Esophagus squamous epithelium (tissue), 5 donors: ENCODE data around the gene SMARCE1. TPM values are rescaled to one million over a fixed set of nuclear protein-coding genes. Genes with fewer than 3 reads are reported as not detected.
A peak's percentile ranks its signal among the peaks of the same experiment; 100 is the strongest.

ENCODE experiments used
- DNase-seq: peaks from one replicate; lab custom pipeline; 2025; lab: John Stamatoyannopoulos, UW
- H3K27ac ChIP-seq, 4 donors: fragments of 200-600 bp; sonication (generic); one replicate each; pipeline ENCODE4 v1.5.1; 2016 to 2019; ENCODE audit warnings: mild to moderate bottlenecking in 1 of 4
- H3K27me3 ChIP-seq, 4 donors: fragments of 200-600 bp; sonication (generic); 1 replicate in 3 of 4; 2 replicates in 1 of 4; pipeline versions ENCODE4 v1.5.1 to v1.6.0; 2017 to 2021; ENCODE audit warnings: antibody characterized with exemption in 1 of 4
- H3K36me3 ChIP-seq, 3 donors: fragments of 200-600 bp; sonication (generic); one replicate each; pipeline ENCODE4 v1.5.1; 2016 to 2019
- H3K4me1 ChIP-seq, 3 donors: fragments of 200-600 bp; sonication (generic); one replicate each; pipeline ENCODE4 v1.5.1; 2017 to 2019
- H3K4me3 ChIP-seq, 4 donors: fragments of 200-600 bp; sonication (generic); 1 replicate in 3 of 4; 2 replicates in 1 of 4; pipeline ENCODE4 v1.5.1; 2016 to 2019; ENCODE audit warnings: mild to moderate bottlenecking in 2 of 4, moderate library complexity in 1 of 4
- H3K9me3 ChIP-seq, 3 donors: fragments of 200-600 bp; sonication (generic); one replicate each; pipeline ENCODE4 v1.5.1; 2016 to 2019
- POLR2A ChIP-seq, 4 donors: fragments of 450-650 bp; IDR thresholded peaks; one replicate each; pipeline ENCODE4 v1.6.1; 2017; ENCODE audit warnings: antibody characterized with exemption in 4 of 4, mild to moderate bottlenecking in 4 of 4, moderate library complexity in 3 of 4
- WGBS, 2 donors: methylation state at CpG; one replicate each; pipeline ENCODE4 v1.1.5; 2018; 5-methylcytosine and 5-hydroxymethylcytosine counted together
- intact Hi-C: fragments of 100-400 bp; cut with DNase I; formaldehyde crosslinking; loops from one replicate; pipeline ENCODE4 v1.15.0; 2022
- total RNA-seq, 4 donors: library from RNA; depleted of rRNA; stranded (reverse); fragments of >200 nt; gene quantifications; one replicate each; pipeline ENCODE4 v1.1.0, GENCODE V29; 2016
- TF ChIP-seq, protein P1 (sequence below), 6 experiments: fragments of 450-650 bp in 4 of 6; fragments of 200-600 bp in 2 of 6; sonication (generic) in 2 of 6; IDR thresholded peaks; one replicate each; pipeline ENCODE4 v1.5.1; 2016 to 2019; ENCODE audit warnings: antibody characterized with exemption in 6 of 6, mild to moderate bottlenecking in 4 of 6, moderate library complexity in 4 of 6
- donor health status: DM: yes; HTN: yes; CAD: no.

Gene SMARCE1
- total RNA-seq, 4 donors from 2014 or later = 47.2 to 89.3 (median 62.5) TPM

DNA sequence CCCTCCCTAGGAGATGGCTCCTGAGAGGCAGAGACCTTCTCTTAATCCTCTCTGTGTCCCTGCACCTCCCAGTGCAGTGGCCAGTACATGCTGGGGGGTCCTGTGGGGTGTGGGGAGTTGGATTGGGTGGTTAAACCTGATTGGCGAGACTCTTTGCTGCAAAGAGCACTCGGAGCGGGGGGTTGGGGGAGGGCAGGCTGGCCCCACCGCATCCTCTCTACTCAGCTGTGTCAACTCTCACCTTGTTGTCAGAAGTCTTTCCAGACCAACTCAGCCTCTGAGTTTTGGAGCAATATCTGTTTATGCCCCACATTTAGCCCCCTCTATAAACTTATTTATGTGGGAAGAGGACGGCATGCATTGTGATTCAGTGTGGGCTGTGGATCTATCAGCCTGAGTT is 40.0 kb downstream of the SMARCE1 start:
- Histone ChIP-seq H3K36me3 (no peaks in the 10 kb centered on the region), H3K4me3 (no peak overlapping the region), H3K9me3 (no peaks in the 10 kb centered on the region), H3K4me1 (peaks cover 0 to 14% (median 0%) of the 10 kb centered on the region in 3 donors), H3K27ac (no peak overlapping the region), H3K27me3 (peaks cover 0 to 5% (median 0%) of the 10 kb centered on the region in 4 donors)
- 81 to 87% methylated on average over 4 to 5 of the region's 5 CpGs for WGBS, 2 donors
- TF ChIP-seq POLR2A (IDR thresholded peaks at IDR 0.05) = no peak
- TF ChIP-seq, protein P1, sequence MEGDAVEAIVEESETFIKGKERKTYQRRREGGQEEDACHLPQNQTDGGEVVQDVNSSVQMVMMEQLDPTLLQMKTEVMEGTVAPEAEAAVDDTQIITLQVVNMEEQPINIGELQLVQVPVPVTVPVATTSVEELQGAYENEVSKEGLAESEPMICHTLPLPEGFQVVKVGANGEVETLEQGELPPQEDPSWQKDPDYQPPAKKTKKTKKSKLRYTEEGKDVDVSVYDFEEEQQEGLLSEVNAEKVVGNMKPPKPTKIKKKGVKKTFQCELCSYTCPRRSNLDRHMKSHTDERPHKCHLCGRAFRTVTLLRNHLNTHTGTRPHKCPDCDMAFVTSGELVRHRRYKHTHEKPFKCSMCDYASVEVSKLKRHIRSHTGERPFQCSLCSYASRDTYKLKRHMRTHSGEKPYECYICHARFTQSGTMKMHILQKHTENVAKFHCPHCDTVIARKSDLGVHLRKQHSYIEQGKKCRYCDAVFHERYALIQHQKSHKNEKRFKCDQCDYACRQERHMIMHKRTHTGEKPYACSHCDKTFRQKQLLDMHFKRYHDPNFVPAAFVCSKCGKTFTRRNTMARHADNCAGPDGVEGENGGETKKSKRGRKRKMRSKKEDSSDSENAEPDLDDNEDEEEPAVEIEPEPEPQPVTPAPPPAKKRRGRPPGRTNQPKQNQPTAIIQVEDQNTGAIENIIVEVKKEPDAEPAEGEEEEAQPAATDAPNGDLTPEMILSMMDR (IDR thresholded peaks at IDR 0.05) = no peak
- no peak for DNase-seq
- intact Hi-C loops = no loop called here

DNA sequence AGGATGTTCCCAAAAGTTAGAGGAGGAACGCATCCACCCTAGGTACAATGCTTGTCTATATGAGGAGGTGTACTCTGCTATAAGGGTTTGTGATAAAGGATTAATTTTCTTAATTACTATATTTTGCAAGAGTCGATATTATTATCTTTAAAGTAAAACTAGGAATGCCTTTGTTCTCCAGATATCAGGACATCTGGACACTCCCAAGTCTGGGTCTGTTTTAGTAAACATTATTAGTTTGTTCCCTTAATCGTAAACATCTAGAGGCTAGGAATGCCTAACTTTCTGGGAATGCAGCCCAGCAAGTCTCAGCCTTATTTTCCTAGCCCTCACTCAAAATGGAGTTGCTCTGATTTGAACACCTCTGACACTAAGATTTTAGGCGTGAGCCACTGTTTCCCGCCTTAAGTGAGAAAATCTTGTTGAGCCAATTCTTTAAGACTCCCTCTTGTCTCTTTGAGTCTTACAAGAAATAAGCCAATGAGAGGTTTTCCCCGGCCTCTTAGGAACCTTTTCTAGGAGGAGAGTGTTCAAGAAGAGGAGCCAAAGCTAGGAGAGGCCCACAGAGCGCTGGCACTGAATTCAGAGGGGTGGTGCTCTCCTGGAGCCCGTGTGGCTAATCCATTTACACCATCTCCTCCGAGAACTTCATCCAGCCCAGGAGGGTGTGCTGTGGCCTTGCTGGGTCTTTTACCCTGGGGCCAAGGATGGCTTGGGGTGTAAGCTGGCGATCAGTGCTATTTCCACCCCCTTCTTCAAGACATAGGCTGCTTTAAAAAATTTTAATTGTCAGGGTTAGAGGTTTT is 40.9 kb downstream of the SMARCE1 start:
- no peak for DNase-seq
- intact Hi-C loops = no loop called here

DNA sequence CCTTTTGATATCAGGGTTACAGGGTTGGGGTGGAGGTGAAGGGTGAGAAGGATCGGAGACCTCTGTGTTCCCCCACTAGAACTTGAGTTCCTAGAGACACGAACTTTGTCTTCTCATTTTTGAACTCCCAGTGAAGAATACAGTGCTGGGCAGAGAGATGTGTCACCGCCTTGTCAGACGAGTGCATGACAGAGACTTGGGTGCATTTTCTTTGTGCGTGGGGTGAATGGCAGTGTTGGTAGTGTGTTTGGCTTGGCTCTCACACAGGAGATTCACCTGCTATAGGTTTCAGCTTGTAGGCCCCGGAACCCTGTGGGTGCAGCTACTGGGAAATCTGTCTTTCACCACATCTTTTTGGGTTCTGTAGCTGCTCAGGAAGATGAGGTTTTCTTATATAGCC is 42.3 kb downstream of the SMARCE1 start:
- WGBS, 2 donors = 58 to 75% methylated on average over 5 to 6 of the region's 6 CpGs
- Histone ChIP-seq H3K27ac (peak overlapping the region in 1 of 4 donors; percentile 31), H3K4me1 (peaks cover 0 to 28% (median 0%) of the 10 kb centered on the region in 3 donors), H3K27me3 (peaks cover 0 to 5% (median 0%) of the 10 kb centered on the region in 4 donors), H3K36me3 (no peaks in the 10 kb centered on the region), H3K4me3 (no peak overlapping the region), H3K9me3 (no peaks in the 10 kb centered on the region)
- TF ChIP-seq, protein P1 (IDR thresholded peaks at IDR 0.05) = no peak
- no peak for TF ChIP-seq POLR2A (IDR thresholded peaks at IDR 0.05)
- no peak for DNase-seq
- intact Hi-C loops = no loop called here

More for the DNA sequence above, 40.9 kb downstream of the SMARCE1 start:
- H3K36me3 ChIP-seq = no peaks in the 10 kb centered on the region
- H3K4me1 ChIP-seq = peaks cover 0 to 18% (median 0%) of the 10 kb centered on the region in 3 donors
- TF ChIP-seq POLR2A (IDR thresholded peaks at IDR 0.05) = no peak
- TF ChIP-seq, protein P1 (IDR thresholded peaks at IDR 0.05) = no peak
- peaks cover 0 to 5% (median 0%) of the 10 kb centered on the region in 4 donors for H3K27me3 ChIP-seq
- peak overlapping the region in 1 of 4 donors; percentile 51 for H3K27ac ChIP-seq
- no peak overlapping the region for H3K4me3 ChIP-seq
- WGBS, 2 donors = 78 to 83% methylated on average over 7 to 9 of the region's 10 CpGs
- no peaks in the 10 kb centered on the region for H3K9me3 ChIP-seq

DNA sequence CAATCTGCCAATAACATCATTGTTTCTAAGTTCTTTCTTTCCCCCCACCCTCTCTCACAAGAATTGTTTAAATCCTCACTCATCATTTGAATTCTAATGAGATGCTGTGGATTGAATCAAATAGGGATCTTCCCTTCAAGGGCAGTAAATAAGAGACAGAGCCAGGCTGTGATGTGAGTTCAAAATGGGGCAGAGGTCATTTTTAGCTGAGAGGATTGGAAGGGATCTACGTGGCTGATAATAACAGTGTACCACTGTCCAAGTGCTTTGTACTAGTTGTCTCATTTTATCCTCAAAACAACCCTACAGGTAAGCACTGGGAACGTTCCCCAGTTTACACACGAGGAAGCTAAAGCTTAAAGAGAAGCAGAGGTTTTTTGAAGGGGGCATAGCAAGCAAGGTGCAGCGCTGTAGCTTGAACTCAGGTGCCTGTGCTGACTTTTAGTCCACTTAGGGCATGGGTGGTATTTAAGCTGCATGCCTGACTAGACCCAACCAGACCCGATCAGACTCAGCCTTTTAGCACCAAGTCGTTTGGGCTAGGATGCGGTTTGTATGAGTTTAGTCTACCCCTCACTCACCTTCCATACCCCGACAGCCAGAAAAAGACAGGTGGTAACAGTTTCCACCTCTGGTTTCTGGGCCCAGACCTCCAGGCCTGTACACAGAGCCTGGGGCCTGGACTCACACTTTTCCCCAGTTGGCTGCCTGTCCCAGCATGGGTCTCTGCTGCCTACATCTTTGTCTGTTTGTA is 43.1 kb downstream of the SMARCE1 start:
- 82 to 97% methylated on average over 7 to 8 of the region's 8 CpGs for WGBS, 2 donors
- intact Hi-C loops = no loop called here
- Histone ChIP-seq H3K4me3 (no peak overlapping the region), H3K27me3 (no peaks in the 10 kb centered on the region), H3K27ac (peak overlapping the region in 1 of 4 donors; percentile 26), H3K36me3 (no peaks in the 10 kb centered on the region), H3K9me3 (no peaks in the 10 kb centered on the region), H3K4me1 (peaks cover 0 to 28% (median 0%) of the 10 kb centered on the region in 3 donors)
- TF ChIP-seq, protein P1 (IDR thresholded peaks at IDR 0.05) = no peak
- TF ChIP-seq POLR2A (IDR thresholded peaks at IDR 0.05) = no peak
- no peak for DNase-seq
